ENCODE data around the gene HBZ. TPM values are rescaled to one million over a fixed set of nuclear protein-coding genes. Genes with fewer than 3 reads are reported as not detected.

The HBZ gene
- total RNA-seq, 1 donor from 2014 or later: not detected

DNA sequence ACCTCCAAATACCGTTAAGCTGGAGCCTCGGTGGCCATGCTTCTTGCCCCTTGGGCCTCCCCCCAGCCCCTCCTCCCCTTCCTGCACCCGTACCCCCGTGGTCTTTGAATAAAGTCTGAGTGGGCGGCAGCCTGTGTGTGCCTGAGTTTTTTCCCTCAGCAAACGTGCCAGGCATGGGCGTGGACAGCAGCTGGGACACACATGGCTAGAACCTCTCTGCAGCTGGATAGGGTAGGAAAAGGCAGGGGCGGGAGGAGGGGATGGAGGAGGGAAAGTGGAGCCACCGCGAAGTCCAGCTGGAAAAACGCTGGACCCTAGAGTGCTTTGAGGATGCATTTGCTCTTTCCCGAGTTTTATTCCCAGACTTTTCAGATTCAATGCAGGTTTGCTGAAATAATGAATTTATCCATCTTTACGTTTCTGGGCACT lies 25.0 kb downstream of the HBZ start:
- no peak for TF ChIP-seq CTCF (IDR thresholded peaks at IDR 0.05; ENCODE audit: insufficient read depth, low read length, poor library complexity, severe bottlenecking)
- H3K27me3 ChIP-seq (ENCODE audit: control insufficient read depth, insufficient read depth, low read length): peaks cover 55% of the 10 kb centered on the region
- no peak overlapping the region for H3K4me3 ChIP-seq (ENCODE audit: low read depth, low read length)
- no peak for DNase-seq (ENCODE audit: low read depth)
- H3K36me3 ChIP-seq (ENCODE audit: control insufficient read depth, insufficient read depth, low read length): no peaks in the 10 kb centered on the region

GRCh38 chr16:177981-178667 lies 25.7 kb downstream of the HBZ start:
- peaks cover 55% of the 10 kb centered on the region for H3K27me3 ChIP-seq (ENCODE audit: control insufficient read depth, insufficient read depth, low read length)
- no peaks in the 10 kb centered on the region for H3K36me3 ChIP-seq (ENCODE audit: control insufficient read depth, insufficient read depth, low read length)
- no peak overlapping the region for H3K4me3 ChIP-seq (ENCODE audit: low read depth, low read length)
- no peak for TF ChIP-seq CTCF (IDR thresholded peaks at IDR 0.05; ENCODE audit: insufficient read depth, low read length, poor library complexity, severe bottlenecking)
- DNase-seq (ENCODE audit: low read depth): no peak

- DNase-seq (ENCODE audit: low read depth): no peak
- Histone ChIP-seq H3K36me3 (ENCODE audit: control insufficient read depth, insufficient read depth, low read length) (no peaks in the 10 kb centered on the region), H3K27me3 (ENCODE audit: control insufficient read depth, insufficient read depth, low read length) (peaks cover 50% of the 10 kb centered on the region), H3K4me3 (ENCODE audit: low read depth, low read length) (no peak overlapping the region)
- no peak for TF ChIP-seq CTCF (IDR thresholded peaks at IDR 0.05; ENCODE audit: insufficient read depth, low read length, poor library complexity, severe bottlenecking)
These were observed 26.2 kb downstream of the HBZ start for GRCh38 chr16:178668-179015.

DNA sequence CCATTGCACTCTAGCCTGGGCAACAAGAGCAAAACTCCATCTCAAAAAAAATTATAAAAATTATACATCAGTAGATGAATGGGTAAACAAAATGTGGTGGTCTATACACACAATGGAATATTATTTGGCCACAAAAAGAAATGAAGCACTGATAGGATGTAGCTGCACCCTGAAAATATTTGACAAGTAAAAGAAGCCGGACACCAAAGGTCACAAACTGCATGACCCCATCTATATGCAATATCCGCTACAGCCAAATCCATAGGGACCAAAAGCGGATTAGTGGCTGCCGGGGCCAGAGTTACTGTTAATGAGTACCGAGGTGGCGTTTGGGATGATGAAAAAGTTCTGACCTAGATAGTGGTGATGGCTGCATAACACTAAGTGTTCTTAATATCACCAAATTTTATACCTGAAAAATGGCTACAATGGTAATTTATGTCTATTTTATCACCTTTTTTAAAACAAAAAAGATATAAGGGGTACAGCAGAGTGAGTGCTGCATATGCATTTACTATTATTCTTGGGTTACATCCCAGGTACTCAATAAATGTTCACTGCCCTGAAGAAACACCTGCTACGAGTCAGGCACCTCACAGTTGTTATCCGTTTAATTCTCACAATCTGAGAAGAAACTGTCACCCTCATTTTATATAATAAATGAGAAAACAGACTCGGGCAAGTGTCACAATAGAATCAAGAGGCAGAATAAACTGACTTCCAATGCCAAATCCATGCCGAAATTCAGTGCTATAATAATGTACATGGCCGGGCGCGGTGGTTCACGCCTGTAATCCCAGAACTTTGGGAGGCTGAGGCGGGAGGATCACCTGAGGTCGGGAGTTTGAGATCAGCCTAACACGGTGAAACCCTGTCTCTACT lies 27.0 kb downstream of the HBZ start:
- Histone ChIP-seq H3K36me3 (ENCODE audit: control insufficient read depth, insufficient read depth, low read length) (no peaks in the 10 kb centered on the region), H3K4me3 (ENCODE audit: low read depth, low read length) (no peak overlapping the region), H3K27me3 (ENCODE audit: control insufficient read depth, insufficient read depth, low read length) (peaks cover 49% of the 10 kb centered on the region)
- DNase-seq (ENCODE audit: low read depth): no peak
- no peak for TF ChIP-seq CTCF (IDR thresholded peaks at IDR 0.05; ENCODE audit: insufficient read depth, low read length, poor library complexity, severe bottlenecking)

GRCh38 chr16:180101-180675 lies 27.7 kb downstream of the HBZ start, which contains the start of gene HBQ1:
Gene HBQ1, plus strand, starts transcription at chr16:180459. Its CDS starts 28 bp downstream, at chr16:180487.
- peak within 1 kb of the TSS; percentile 26 for H3K4me3 ChIP-seq (ENCODE audit: low read depth, low read length)
- DNase-seq (ENCODE audit: low read depth): no peak
- TF ChIP-seq CTCF (IDR thresholded peaks at IDR 0.05; ENCODE audit: insufficient read depth, low read length, poor library complexity, severe bottlenecking): no peak
- peaks cover 42% of the 10 kb centered on the region for H3K27me3 ChIP-seq (ENCODE audit: control insufficient read depth, insufficient read depth, low read length)
- no peaks in the 10 kb centered on the region for H3K36me3 ChIP-seq (ENCODE audit: control insufficient read depth, insufficient read depth, low read length)

All from kidney epithelial cell (primary cell).